DND-41 (cell line): ENCODE results near the gene IGFBP5.
A peak's percentile ranks its signal among the peaks of the same experiment; 100 is the strongest.

ENCODE experiments used
- ATAC-seq: fragments of 200-7000 bp; cut with Tn5 transposase; 3 replicates; pipeline ENCODE4 v1.9.1; 2021; ENCODE audit warnings: low read depth; ENCODE audit not compliant: insufficient read depth
- DNase-seq: peaks from one replicate; pipeline ENCODE4 v3.0.0-alpha.2; 2020
- H2AFZ ChIP-seq: 2 replicates; pipeline ENCODE4 v1.6.0; 2012; ENCODE audit warnings: low read depth, low read length
- H3K27ac ChIP-seq: 2 replicates; pipeline ENCODE4 v1.5.1; 2012; ENCODE audit warnings: low read length, inconsistent platforms
- H3K27me3 ChIP-seq: fragments of 200-600 bp; sonication (generic); 2 replicates; pipeline ENCODE4 v1.6.0; 2012; ENCODE audit warnings: low read length, mild to moderate bottlenecking, inconsistent platforms; ENCODE audit not compliant: insufficient read depth, poor library complexity
- H3K36me3 ChIP-seq: 2 replicates; pipeline ENCODE4 v1.5.1; 2012; ENCODE audit warnings: low read length, inconsistent platforms; ENCODE audit not compliant: insufficient read depth
- H3K4me1 ChIP-seq: 2 replicates; pipeline ENCODE4 v1.5.1; 2012; ENCODE audit warnings: mild to moderate bottlenecking, low read length; ENCODE audit not compliant: insufficient read depth
- H3K4me2 ChIP-seq: 2 replicates; pipeline ENCODE4 v1.6.0; 2012; ENCODE audit warnings: mild to moderate bottlenecking, moderate library complexity, low read length, inconsistent platforms; ENCODE audit not compliant: insufficient read depth
- H3K4me3 ChIP-seq, 2 experiments: fragments of 200-600 bp in 1 of 2; shearing (Covaris generic) in 1 of 2; 2 replicates each; pipeline ENCODE4 v1.5.1; 2012 to 2016; ENCODE audit warnings: inconsistent platforms in 2 of 2, low read length in 2 of 2, mild to moderate bottlenecking in 2 of 2, low read depth in 1 of 2, moderate library complexity in 1 of 2
- H3K79me2 ChIP-seq: 2 replicates; pipeline ENCODE4 v1.6.0; 2012; ENCODE audit warnings: low read length, inconsistent platforms; ENCODE audit not compliant: insufficient read depth
- H3K9ac ChIP-seq: 2 replicates; pipeline ENCODE4 v1.6.0; 2012; ENCODE audit warnings: low read depth, mild to moderate bottlenecking, inconsistent platforms, low read length, moderate library complexity
- H3K9me3 ChIP-seq: 2 replicates; pipeline ENCODE4 v1.5.1; 2012; ENCODE audit warnings: low read length, moderate library complexity, mild to moderate bottlenecking, inconsistent platforms; ENCODE audit not compliant: insufficient read depth, severe bottlenecking
- H4K20me1 ChIP-seq: 2 replicates; pipeline ENCODE4 v1.6.0; 2012; ENCODE audit warnings: low read length; ENCODE audit not compliant: insufficient read depth
- CTCF ChIP-seq: IDR thresholded peaks from 2 replicates; pipeline ENCODE4 v1.5.1; 2012; ENCODE audit warnings: borderline replicate concordance, low read length, moderate library complexity, mild to moderate bottlenecking; ENCODE audit not compliant: poor library complexity, severe bottlenecking; ENCODE audit errors: extremely low read depth
- EZH2 ChIP-seq: IDR thresholded peaks from 3 replicates; pipeline ENCODE4 v1.6.1; 2012; ENCODE audit warnings: borderline replicate concordance, low read depth, mild to moderate bottlenecking, moderate library complexity, low read length, inconsistent platforms; ENCODE audit not compliant: severe bottlenecking

The IGFBP5 gene

DNA sequence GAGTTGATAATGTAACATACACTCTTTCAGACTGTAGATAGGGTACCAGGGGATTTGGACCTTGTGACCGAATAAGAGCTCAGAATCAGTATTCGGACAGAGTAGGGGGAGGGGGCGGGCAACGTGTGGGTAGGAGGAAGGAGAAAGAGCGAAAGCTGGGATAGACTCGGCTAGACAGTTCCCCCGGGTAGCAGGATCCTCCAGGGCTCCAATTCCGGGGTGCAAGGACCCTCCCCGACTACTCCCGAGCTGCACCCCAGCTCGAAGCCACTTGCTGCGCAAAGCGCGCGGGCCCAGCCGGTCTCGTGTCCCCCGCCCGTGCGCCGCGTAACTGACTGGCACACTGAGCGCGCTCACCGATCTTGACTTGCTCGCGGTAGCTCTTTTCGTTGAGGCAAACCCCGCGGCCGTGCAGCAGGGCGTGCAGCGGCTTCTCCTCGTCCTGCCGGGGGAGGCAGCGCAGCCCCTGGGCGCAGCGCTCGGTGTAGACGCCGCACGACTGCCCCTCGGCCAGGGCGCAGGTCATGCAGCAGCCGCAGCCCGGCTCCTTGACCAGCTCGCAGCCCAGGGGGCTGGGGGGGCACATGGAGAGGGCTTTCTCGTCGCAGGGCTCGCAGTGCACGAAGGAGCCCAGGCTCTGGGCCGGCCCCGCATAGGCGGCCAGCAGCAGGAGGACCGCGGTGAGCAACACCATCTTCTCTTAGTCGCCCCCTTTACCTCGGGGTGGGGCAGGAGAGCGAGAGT lies 1.1 kb downstream of the IGFBP5 start:
- Histone ChIP-seq H2AFZ (peak overlapping the region; percentile 10), H3K9me3 (no peaks in the 10 kb centered on the region), H3K79me2 (no peaks in the 10 kb centered on the region), H4K20me1 (peaks cover 4% of the 10 kb centered on the region; the same call in 1 of the 2 replicates), H3K4me2 (peak overlapping the region; percentile 83), H3K9ac (peak overlapping the region; percentile 31; the same call in 1 of the 2 replicates), H3K4me3 (peak overlapping the region in 1 of 2 experiments; percentile 54; a peak in 2 of 4 replicates), H3K4me1 (peaks cover 41% of the 10 kb centered on the region), H3K27ac (no peak overlapping the region), H3K36me3 (no peaks in the 10 kb centered on the region), H3K27me3 (peaks cover 90% of the 10 kb centered on the region)
- ATAC-seq = peak; percentile 56
- DNase-seq = peak; percentile 59
- TF ChIP-seq EZH2 (peak; percentile 96), CTCF (peak; percentile 23)

GRCh38 chr2:216693414-216694080 lies 1.8 kb downstream of the IGFBP5 start:
- H3K4me2 ChIP-seq = peak overlapping the region; percentile 83

DNA sequence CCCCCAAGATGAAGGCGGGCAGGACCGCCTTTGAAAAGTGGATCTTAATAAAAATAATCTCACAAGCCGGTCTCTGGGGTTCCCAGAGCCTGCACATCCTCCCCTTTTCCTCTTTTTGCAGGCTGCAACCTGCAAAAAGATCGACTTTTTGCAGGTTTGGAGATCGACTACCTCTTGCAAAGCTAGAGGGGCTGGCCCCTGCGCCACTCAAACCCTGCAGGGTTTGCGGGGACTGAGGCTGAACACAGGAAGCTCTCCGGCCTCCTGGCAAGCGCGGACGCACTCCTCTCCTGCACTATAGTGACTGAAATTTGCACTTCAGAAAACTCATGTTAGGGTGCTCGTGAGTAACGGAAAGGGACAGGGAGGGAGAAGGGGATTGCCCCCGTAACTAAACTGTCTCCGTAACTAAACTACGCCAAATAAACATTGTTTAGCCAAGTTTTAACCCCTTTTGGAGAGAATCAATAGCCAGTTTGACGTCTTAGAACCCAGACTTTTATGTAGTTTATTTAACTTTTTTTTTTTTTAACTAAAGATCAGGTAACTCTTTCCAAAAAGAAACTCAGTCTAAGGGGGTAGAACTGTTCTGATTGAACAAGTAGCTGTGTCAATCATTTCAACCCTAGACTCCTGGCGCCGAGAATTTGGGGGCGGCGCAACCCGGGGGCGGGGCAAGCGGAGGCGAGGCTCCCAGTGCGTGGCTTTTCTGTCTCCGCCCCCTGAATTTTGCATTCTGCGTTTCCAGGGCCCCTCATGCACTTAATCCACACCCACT lies 2.5 kb downstream of the IGFBP5 start:
- Histone ChIP-seq H3K27me3 (peaks cover 81% of the 10 kb centered on the region), H3K9ac (peak overlapping the region; percentile 37)
- peak; percentile 72 for ATAC-seq

More at GRCh38 chr2:216693414-216694080, 1.8 kb downstream of the IGFBP5 start:
- H4K20me1 ChIP-seq = peaks cover 4% of the 10 kb centered on the region; the same call in 1 of the 2 replicates
- H3K27ac ChIP-seq = no peak overlapping the region
- ATAC-seq (no peak; the same call in 2 of the 3 replicates), DNase-seq (no peak)
- H3K36me3 ChIP-seq = no peaks in the 10 kb centered on the region
- H3K4me1 ChIP-seq = peaks cover 41% of the 10 kb centered on the region
- TF ChIP-seq EZH2 (no peak), CTCF (no peak)
- no peaks in the 10 kb centered on the region for H3K9me3 ChIP-seq
- no peaks in the 10 kb centered on the region for H3K79me2 ChIP-seq
- peaks cover 88% of the 10 kb centered on the region for H3K27me3 ChIP-seq
- peak overlapping the region in 1 of 2 experiments; percentile 54; a peak in 2 of 4 replicates for H3K4me3 ChIP-seq
- H3K9ac ChIP-seq = peak overlapping the region; percentile 31; the same call in 1 of the 2 replicates
- H2AFZ ChIP-seq = no peak overlapping the region

More for the DNA sequence above, 2.5 kb downstream of the IGFBP5 start:
- H3K4me2 ChIP-seq = peak overlapping the region; percentile 83
- peak overlapping the region; percentile 67 for H2AFZ ChIP-seq
- peaks cover 41% of the 10 kb centered on the region for H3K4me1 ChIP-seq
- no peaks in the 10 kb centered on the region for H3K79me2 ChIP-seq
- H3K4me3 ChIP-seq = peak overlapping the region; percentile 13 to 57; a peak in 3 of 4 replicates
- H3K27ac ChIP-seq = no peak overlapping the region
- no peaks in the 10 kb centered on the region for H3K36me3 ChIP-seq
- TF ChIP-seq EZH2 (peak; percentile 19), CTCF (no peak)
- DNase-seq = peak; percentile 85
- no peaks in the 10 kb centered on the region for H3K9me3 ChIP-seq
- H4K20me1 ChIP-seq = peaks cover 4% of the 10 kb centered on the region; the same call in 1 of the 2 replicates
